K562 (cell line): ENCODE results near the gene ANKRD12.

Experiments
- BACH1 ChIP-seq: fragments of 200-800 bp; sonication (Bioruptor generic); IDR thresholded peaks from 2 replicates; pipeline ENCODE4 v1.6.1; 2016; ENCODE audit warnings: missing genetic modification characterization, missing compliant biosample characterization
- CBX8 ChIP-seq: fragments of 200-600 bp; sonication (generic); IDR thresholded peaks from 2 replicates; pipeline ENCODE4 v1.6.1; 2012; ENCODE audit warnings: borderline replicate concordance, mixed run types, low read depth, mild to moderate bottlenecking, moderate library complexity, mixed read lengths, low read length, control low read depth, inconsistent platforms; ENCODE audit not compliant: poor library complexity, severe bottlenecking; ENCODE audit errors: extremely low read depth
- CTCF ChIP-seq, 3 experiments: IDR thresholded peaks in 2 of 3; conservative IDR thresholded peaks in 1 of 3; 2 replicates each; pipeline ENCODE4 v1.5.1; 2011 to 2012; ENCODE audit warnings: low read length in 3 of 3, mild to moderate bottlenecking in 3 of 3, control low read depth in 2 of 3, improper control_type of control experiment in 1 of 3, inconsistent platforms in 1 of 3, low read depth in 1 of 3, mixed read lengths in 1 of 3, moderate library complexity in 1 of 3; ENCODE audit not compliant: insufficient read depth in 2 of 3
- ETV6 ChIP-seq, 3 experiments: fragments of 150-350 bp in 1 of 3; sonication (generic) in 1 of 3; formaldehyde crosslinking in 1 of 3; IDR thresholded peaks; 2 replicates each; pipeline versions ENCODE4 v1.6.1 to v1.8.0; 2014 to 2022; ENCODE audit warnings: borderline replicate concordance in 2 of 3, low read depth in 2 of 3, antibody characterized with exemption in 1 of 3, low read length in 1 of 3, mild to moderate bottlenecking in 1 of 3, missing genetic modification reagents in 1 of 3
- HMGXB4 ChIP-seq: sonication (generic); formaldehyde crosslinking; IDR thresholded peaks from 2 replicates; pipeline ENCODE4 v1.8.1; 2023; ENCODE audit warnings: mild to moderate bottlenecking, missing genetic modification reagents
- JUND ChIP-seq, 2 experiments: IDR thresholded peaks; 2 replicates in 1 of 2; 3 replicates in 1 of 2; pipeline ENCODE4 v1.6.1; 2011; ENCODE audit warnings: borderline replicate concordance in 2 of 2, low read depth in 2 of 2, low read length in 2 of 2, improper control_type of control experiment in 1 of 2, missing biosample characterization in 1 of 2, missing genetic modification characterization in 1 of 2, missing genetic modification reagents in 1 of 2
- KDM1A ChIP-seq, 2 experiments: fragments of 450-650 bp; IDR thresholded peaks; 2 replicates each; pipeline ENCODE4 v1.6.1; 2016; ENCODE audit warnings: mild to moderate bottlenecking in 2 of 2
- MAX ChIP-seq: sonication (generic); formaldehyde crosslinking; IDR thresholded peaks from 2 replicates; pipeline ENCODE4 v1.9.0; 2022; ENCODE audit warnings: mild to moderate bottlenecking, missing genetic modification reagents
- NR3C1 ChIP-seq: sonication (generic); formaldehyde crosslinking; IDR thresholded peaks from 2 replicates; pipeline ENCODE4 v1.8.1; 2022; ENCODE audit warnings: missing genetic modification reagents
- PHF20 ChIP-seq: fragments of 450-650 bp; IDR thresholded peaks from 2 replicates; pipeline ENCODE4 v1.6.1; 2018; ENCODE audit not compliant: partially characterized antibody
- POLR2A ChIP-seq: fragments of 450-650 bp; conservative IDR thresholded peaks from 2 replicates; pipeline ENCODE4 v1.6.1; 2016
- POLR2AphosphoS5 ChIP-seq: IDR thresholded peaks from 2 replicates; pipeline ENCODE4 v1.6.1; 2011; ENCODE audit warnings: mild to moderate bottlenecking, low read depth, low read length, moderate library complexity; ENCODE audit not compliant: control insufficient read depth, insufficient read depth
- SNRNP70 ChIP-seq: fragments of 200-400 bp; formaldehyde crosslinking; optimal IDR thresholded peaks from 2 replicates; pipeline ENCODE3; 2017; ENCODE audit warnings: low read depth, low read length
- ZNF41 ChIP-seq: fragments of 250-450 bp; sonication (Bioruptor Pico); conservative IDR thresholded peaks from 2 replicates; pipeline ENCODE4 v1.4.0; 2020; ENCODE audit warnings: mild to moderate bottlenecking

- no peak for TF ChIP-seq BACH1
- no peak for TF ChIP-seq PHF20
- TF ChIP-seq NR3C1: no peak
- TF ChIP-seq KDM1A (IDR thresholded peaks at IDR 0.05): no peak
- no peak for TF ChIP-seq CTCF (IDR thresholded peaks at IDR 0.05 in 2 of 3, conservative IDR thresholded peaks at IDR 0.05 in 1 of 3; ENCODE audit: insufficient read depth in 2 of 3, low read depth in 1 of 3, low read length in 3 of 3)
- TF ChIP-seq ETV6 (IDR thresholded peaks at IDR 0.05; ENCODE audit: borderline replicate concordance in 1 of 2, low read depth in 2 of 2, low read length in 1 of 2): no peak
- TF ChIP-seq ETV6 (CRISPR knock-in tag; IDR thresholded peaks at IDR 0.05; ENCODE audit: borderline replicate concordance): no peak
- no peak for TF ChIP-seq JUND (IDR thresholded peaks at IDR 0.05; ENCODE audit: borderline replicate concordance, low read depth, low read length)
- TF ChIP-seq JUND (tag; IDR thresholded peaks at IDR 0.05; ENCODE audit: borderline replicate concordance, low read depth, low read length): no peak
- no peak for TF ChIP-seq ZNF41 (CRISPR knock-in tag)
- no peak for TF ChIP-seq POLR2A
- TF ChIP-seq HMGXB4 (CRISPR knock-in tag): no peak
- TF ChIP-seq POLR2AphosphoS5: no peak
- no peak for TF ChIP-seq SNRNP70
- no peak for TF ChIP-seq MAX (CRISPR knock-in tag)
- no peak for TF ChIP-seq CBX8
Measured at GRCh38 chr18:9096007-9096371, 40.6 kb upstream of the ANKRD12 start.
